Subcutaneous abdominal adipose tissue (tissue), 5 donors: Measurements from ENCODE around the gene SMAD6.

Experiments used
- H3K27ac ChIP-seq: one replicate; pipeline ENCODE4 v1.7.0; 2013; ENCODE audit warnings: low read depth, mild to moderate bottlenecking, inconsistent platforms, low read length, moderate library complexity
- H3K27me3 ChIP-seq, 5 donors: one replicate each; pipeline ENCODE4 v1.7.0; 2013; ENCODE audit warnings: low read length in 5 of 5, inconsistent platforms in 1 of 5; ENCODE audit not compliant: control insufficient read depth in 5 of 5, insufficient read depth in 4 of 5
- H3K36me3 ChIP-seq, 5 donors: one replicate each; pipeline ENCODE4 v1.7.0; 2013; ENCODE audit warnings: low read length in 5 of 5; ENCODE audit not compliant: control insufficient read depth in 5 of 5, insufficient read depth in 5 of 5
- H3K4me1 ChIP-seq, 5 donors: one replicate each; pipeline ENCODE4 v1.7.0; 2013; ENCODE audit warnings: low read length in 5 of 5, mild to moderate bottlenecking in 3 of 5, moderate library complexity in 1 of 5; ENCODE audit not compliant: control insufficient read depth in 5 of 5, insufficient read depth in 5 of 5
- H3K4me3 ChIP-seq, 5 donors: one replicate each; pipeline ENCODE4 v1.7.0; 2013; ENCODE audit warnings: low read length in 5 of 5, low read depth in 1 of 5
- H3K9ac ChIP-seq, 5 donors: one replicate each; pipeline ENCODE4 v1.7.0; 2013; ENCODE audit warnings: low read length in 5 of 5, mild to moderate bottlenecking in 4 of 5, moderate library complexity in 3 of 5
- H3K9me3 ChIP-seq, 5 donors: one replicate each; pipeline ENCODE4 v1.7.0; 2013; ENCODE audit warnings: low read length in 5 of 5; ENCODE audit not compliant: control insufficient read depth in 5 of 5
- donor health status: healthy.
- donor health status: healthy.
- donor health status: healthy.
- donor health status: healthy.
- donor health status: healthy.

SMAD6 gene

DNA sequence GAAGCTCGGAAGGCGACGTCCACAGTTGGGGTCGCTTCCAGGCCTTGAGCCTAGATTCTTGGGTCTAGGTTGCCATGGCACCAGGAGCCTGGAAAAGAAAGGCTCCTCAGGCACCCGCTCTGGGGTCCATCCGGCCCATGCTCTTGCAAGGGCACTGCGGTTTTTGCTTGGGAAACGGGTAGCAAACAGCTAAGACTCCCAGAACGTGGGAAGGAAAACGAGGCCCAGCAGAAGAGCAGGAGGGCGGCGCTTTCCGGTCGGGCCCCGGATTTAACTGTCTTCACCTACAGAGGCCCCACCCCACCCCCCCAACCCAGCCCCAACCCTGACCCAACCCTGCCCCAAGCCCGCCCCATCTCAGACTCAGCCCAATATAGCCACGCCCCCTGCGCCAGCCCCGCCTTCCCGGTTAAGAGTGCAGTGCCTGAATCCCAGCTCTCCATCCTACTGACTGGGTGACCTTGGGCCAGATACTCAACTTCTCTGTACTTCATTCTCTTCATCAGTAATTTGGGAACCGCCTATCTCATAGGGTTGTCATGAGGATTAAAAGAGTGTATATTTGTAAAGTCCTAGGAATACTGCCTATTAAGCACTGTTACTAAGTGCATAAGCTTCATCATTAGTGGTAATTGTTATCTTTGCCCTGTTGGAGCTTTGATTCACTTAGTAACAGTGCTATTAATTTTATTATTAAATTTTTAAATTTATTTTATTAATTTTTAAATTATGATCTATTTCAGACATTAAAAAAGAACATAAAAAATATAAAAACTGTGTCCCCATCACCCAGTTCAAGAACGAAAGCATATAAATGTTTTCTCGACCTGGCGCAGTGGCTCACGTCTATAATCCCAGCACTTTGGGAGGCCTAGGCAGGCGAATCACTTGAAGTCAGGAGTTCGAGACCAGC, 28.4 kb upstream of the SMAD6 start:
- Histone ChIP-seq H3K27me3 (no peaks in the 10 kb centered on the region), H3K4me1 (peaks cover 0 to 26% (median 20%) of the 10 kb centered on the region in 5 donors), H3K9me3 (peaks cover 0 to 2% (median 0%) of the 10 kb centered on the region in 5 donors)

DNA sequence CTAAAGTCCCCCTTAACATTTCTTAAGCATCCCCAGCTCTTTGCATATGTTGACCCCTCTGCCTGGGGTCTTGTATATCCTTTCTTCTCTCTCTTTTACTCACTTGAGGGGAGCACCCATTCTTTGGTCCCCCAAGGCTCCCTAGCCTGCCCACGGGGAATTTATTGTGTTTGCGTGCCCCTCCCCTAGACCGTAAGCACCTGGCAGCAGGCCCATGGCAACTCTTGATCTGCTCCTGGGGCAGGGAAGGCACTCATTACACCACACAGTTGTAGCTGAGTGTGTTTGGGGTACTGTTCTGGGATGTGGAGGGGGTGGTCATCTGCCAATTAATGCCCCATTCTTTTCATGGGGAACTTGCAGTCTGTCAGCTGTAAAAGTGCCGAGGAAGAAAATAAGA, 27.3 kb upstream of the SMAD6 start:
- Histone ChIP-seq H3K9ac (no peak overlapping the region), H3K4me3 (no peak overlapping the region), H3K27ac (no peak overlapping the region), H3K36me3 (no peaks in the 10 kb centered on the region), H3K27me3 (no peaks in the 10 kb centered on the region), H3K4me1 (peaks cover 0 to 37% (median 31%) of the 10 kb centered on the region in 5 donors), H3K9me3 (peaks cover 0 to 2% (median 0%) of the 10 kb centered on the region in 5 donors)

More for the DNA sequence above, 28.4 kb upstream of the SMAD6 start:
- no peaks in the 10 kb centered on the region for H3K36me3 ChIP-seq
- H3K4me3 ChIP-seq: no peak overlapping the region
- no peak overlapping the region for H3K27ac ChIP-seq
- H3K9ac ChIP-seq: no peak overlapping the region

DNA sequence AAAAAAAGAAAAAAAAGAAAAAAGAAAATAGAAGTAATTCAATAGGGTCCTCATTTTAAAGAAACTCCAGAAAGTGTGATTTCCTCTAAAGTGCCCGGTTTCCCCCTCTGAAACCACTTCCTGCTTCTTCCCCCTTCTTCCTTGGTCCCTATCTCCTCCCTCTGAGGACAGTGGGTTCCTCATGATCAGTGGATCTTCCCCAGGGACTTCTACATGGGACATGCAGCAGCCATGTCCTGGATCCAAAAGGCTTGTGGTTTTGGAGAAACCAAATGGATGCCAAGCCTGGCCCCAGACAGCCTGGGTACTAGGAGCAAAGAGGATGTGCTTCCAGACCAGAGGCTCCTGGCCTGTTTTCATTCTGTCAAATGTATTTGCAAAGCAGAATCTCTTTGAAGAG, 26.6 kb upstream of the SMAD6 start:
- Histone ChIP-seq H3K36me3 (no peaks in the 10 kb centered on the region), H3K9ac (no peak overlapping the region), H3K27me3 (no peaks in the 10 kb centered on the region), H3K27ac (no peak overlapping the region), H3K4me1 (peaks cover 0 to 37% (median 32%) of the 10 kb centered on the region in 5 donors), H3K9me3 (peaks cover 0 to 2% (median 0%) of the 10 kb centered on the region in 5 donors), H3K4me3 (no peak overlapping the region)

GRCh38 chr15:66677336-66677735, 24.7 kb upstream of the SMAD6 start:
- H3K27ac ChIP-seq: no peak overlapping the region
- no peak overlapping the region for H3K4me3 ChIP-seq
- H3K9ac ChIP-seq: no peak overlapping the region
- H3K36me3 ChIP-seq: no peaks in the 10 kb centered on the region
- H3K27me3 ChIP-seq: no peaks in the 10 kb centered on the region
- H3K9me3 ChIP-seq: peaks cover 0 to 7% (median 3%) of the 10 kb centered on the region in 5 donors
- H3K4me1 ChIP-seq: peaks cover 0 to 37% (median 29%) of the 10 kb centered on the region in 5 donors

DNA sequence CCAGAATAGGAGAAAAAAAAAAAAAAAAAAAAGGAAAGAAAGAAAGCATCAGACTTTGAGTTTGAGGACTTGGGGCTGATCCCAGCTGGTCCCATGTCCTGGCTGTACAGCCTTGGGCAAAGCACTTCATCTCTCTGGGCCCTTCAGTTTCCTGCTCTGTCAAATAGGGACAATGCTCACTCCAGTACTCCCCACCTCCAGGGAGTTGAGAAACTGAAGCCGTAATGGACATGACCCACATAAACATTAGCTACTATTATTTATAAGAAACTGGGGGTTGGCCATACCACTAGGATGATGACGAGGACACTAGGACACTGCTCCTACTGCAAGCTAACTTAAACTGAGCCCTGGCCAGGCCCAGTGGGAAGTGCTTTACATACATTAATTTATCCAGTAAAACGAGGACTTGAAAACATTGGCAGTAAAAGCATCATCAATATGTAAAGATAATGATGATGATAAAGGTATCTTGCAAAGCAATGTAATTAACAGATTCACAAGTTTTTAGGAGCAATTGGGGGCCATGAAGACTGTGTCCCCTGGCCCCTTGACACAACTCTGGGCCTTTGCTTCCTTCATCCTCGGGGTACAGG, 22.9 kb upstream of the SMAD6 start:
- no peak overlapping the region for H3K4me3 ChIP-seq
- H3K4me1 ChIP-seq: peaks cover 0 to 49% (median 36%) of the 10 kb centered on the region in 5 donors
- no peak overlapping the region for H3K27ac ChIP-seq
- no peaks in the 10 kb centered on the region for H3K36me3 ChIP-seq
- no peaks in the 10 kb centered on the region for H3K27me3 ChIP-seq
- H3K9me3 ChIP-seq: peaks cover 0 to 11% (median 7%) of the 10 kb centered on the region in 5 donors
- no peak overlapping the region for H3K9ac ChIP-seq

GRCh38 chr15:66679657-66680108, 22.4 kb upstream of the SMAD6 start:
- Histone ChIP-seq H3K9ac (no peak overlapping the region), H3K27me3 (no peaks in the 10 kb centered on the region), H3K4me3 (no peak overlapping the region), H3K4me1 (peaks cover 0 to 48% (median 36%) of the 10 kb centered on the region in 5 donors), H3K27ac (no peak overlapping the region), H3K36me3 (no peaks in the 10 kb centered on the region), H3K9me3 (peaks cover 0 to 11% (median 7%) of the 10 kb centered on the region in 5 donors)

GRCh38 chr15:66680502-66680901, 21.5 kb upstream of the SMAD6 start:
- Histone ChIP-seq H3K27ac (no peak overlapping the region), H3K27me3 (no peaks in the 10 kb centered on the region), H3K4me1 (peaks cover 0 to 40% (median 33%) of the 10 kb centered on the region in 5 donors), H3K4me3 (no peak overlapping the region), H3K9me3 (peaks cover 0 to 11% (median 7%) of the 10 kb centered on the region in 5 donors), H3K9ac (no peak overlapping the region), H3K36me3 (no peaks in the 10 kb centered on the region)

- Histone ChIP-seq H3K9me3 (peaks cover 0 to 11% (median 7%) of the 10 kb centered on the region in 5 donors), H3K27ac (no peak overlapping the region), H3K27me3 (no peaks in the 10 kb centered on the region), H3K36me3 (no peaks in the 10 kb centered on the region), H3K9ac (no peak overlapping the region), H3K4me3 (no peak overlapping the region), H3K4me1 (peaks cover 0 to 32% (median 24%) of the 10 kb centered on the region in 5 donors)
Observed at GRCh38 chr15:66681395-66681794, 20.6 kb upstream of the SMAD6 start.

DNA sequence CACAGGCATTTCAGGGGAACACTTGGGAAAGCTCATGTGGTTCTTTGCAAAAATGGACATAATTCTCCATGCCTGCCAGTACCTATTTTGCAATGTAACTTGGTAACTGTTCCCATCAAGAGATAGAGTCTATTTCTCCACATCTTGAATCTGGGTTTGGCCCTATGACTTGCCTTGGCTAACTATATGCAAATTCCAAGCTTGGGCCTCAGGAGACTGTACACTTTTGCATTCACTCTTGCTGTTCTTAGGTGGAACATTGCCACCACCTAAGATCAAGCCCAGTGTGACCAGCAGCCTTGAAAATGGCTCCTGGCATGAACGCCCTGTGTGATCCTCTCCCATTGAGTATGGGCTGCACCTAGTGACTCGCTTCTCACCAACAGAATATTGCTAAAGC, 19.8 kb upstream of the SMAD6 start:
- H3K9me3 ChIP-seq: peaks cover 0 to 11% (median 7%) of the 10 kb centered on the region in 5 donors
- H3K9ac ChIP-seq: no peak overlapping the region
- H3K36me3 ChIP-seq: no peaks in the 10 kb centered on the region
- no peak overlapping the region for H3K4me3 ChIP-seq
- peaks cover 0 to 31% (median 20%) of the 10 kb centered on the region in 5 donors for H3K4me1 ChIP-seq
- H3K27me3 ChIP-seq: no peaks in the 10 kb centered on the region
- no peak overlapping the region for H3K27ac ChIP-seq

DNA sequence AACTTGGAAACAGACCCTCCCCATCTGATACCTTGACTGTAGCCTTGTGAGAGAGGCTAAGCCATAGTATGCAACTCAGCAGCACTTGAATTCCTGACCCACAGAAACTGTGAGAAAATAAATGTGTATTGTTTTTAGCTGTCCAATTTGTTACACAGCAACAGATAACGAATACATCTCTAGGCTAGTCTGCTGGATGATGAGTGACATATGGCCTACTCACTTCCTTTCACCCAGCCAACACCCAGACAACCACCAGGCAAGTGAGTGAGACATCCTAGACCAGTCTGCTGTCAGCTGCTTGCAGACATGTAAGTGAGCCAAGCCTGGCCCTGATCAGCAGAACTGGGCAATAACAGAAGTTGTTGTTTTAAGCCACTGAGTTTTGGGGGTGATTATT, 19.2 kb upstream of the SMAD6 start:
- no peaks in the 10 kb centered on the region for H3K27me3 ChIP-seq
- H3K9me3 ChIP-seq: peaks cover 0 to 11% (median 7%) of the 10 kb centered on the region in 5 donors
- no peak overlapping the region for H3K4me3 ChIP-seq
- no peak overlapping the region for H3K9ac ChIP-seq
- no peaks in the 10 kb centered on the region for H3K36me3 ChIP-seq
- no peak overlapping the region for H3K27ac ChIP-seq
- H3K4me1 ChIP-seq: peaks cover 0 to 31% (median 20%) of the 10 kb centered on the region in 5 donors
